OCI-M1 (cell line): ENCODE data around the gene GRM5.
A peak's percentile ranks its signal among the peaks of the same experiment; 100 is the strongest.

Experiments used
- DNase-seq: peaks from one replicate; lab custom pipeline; 2025; lab: John Stamatoyannopoulos, UW

The GRM5 gene

DNA sequence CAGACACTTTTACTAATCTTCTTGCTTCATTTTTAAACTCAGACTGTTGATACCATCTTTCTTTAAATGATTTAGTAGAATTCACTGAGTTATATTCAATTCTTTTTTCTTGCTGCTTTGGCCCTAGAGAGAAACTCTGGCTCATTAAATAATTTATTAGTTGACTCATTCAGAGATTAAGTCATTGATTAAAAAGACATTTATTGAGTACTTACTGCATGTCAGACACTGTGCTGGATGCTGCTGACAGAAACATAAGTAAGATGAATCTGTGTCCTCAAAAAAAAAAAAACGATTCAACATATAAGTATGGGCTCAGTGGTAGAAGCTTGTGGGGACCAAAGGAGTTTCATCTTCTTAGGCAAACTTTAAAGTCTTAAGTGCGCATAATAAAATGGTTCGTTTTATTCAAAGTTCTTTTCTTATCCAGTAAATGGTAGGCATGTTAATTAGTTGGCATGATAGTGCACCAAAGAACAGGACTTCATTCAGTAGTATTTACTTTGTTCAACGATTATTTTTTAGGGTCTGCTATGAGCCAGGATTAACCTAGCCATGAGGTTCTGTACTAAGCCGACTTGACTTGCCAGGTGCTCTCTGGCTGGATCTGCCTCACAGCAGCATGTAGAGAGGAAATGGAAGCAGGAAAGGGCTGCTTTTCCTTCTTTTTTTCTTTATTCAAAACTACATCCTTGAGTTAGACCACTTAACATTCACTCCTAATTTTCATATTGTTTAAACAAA, 447.3 kb downstream of the GRM5 start:
- no peak for DNase-seq

- no peak for DNase-seq
Measured at GRCh38 chr11:88617226-88617625, 448.6 kb downstream of the GRM5 start.

DNA sequence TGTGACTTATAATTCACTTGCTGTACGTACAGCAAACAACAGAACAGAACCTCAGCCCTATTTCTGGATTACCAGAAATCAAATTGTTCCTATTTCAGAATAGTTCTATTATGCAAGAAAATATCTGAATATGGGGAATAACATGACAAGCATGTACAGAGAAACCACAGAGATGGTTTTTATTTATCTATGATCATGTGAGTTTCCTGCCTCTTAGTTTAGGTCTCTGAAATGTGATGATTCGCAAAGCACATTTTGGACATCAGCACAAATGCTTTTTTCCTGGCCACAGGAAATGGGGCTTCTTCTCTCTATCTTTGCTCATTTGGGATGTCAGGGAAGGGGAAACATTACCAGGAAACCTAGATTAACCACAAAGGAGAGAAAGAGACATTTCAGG, 461.5 kb downstream of the GRM5 start:
- DNase-seq = no peak

DNA sequence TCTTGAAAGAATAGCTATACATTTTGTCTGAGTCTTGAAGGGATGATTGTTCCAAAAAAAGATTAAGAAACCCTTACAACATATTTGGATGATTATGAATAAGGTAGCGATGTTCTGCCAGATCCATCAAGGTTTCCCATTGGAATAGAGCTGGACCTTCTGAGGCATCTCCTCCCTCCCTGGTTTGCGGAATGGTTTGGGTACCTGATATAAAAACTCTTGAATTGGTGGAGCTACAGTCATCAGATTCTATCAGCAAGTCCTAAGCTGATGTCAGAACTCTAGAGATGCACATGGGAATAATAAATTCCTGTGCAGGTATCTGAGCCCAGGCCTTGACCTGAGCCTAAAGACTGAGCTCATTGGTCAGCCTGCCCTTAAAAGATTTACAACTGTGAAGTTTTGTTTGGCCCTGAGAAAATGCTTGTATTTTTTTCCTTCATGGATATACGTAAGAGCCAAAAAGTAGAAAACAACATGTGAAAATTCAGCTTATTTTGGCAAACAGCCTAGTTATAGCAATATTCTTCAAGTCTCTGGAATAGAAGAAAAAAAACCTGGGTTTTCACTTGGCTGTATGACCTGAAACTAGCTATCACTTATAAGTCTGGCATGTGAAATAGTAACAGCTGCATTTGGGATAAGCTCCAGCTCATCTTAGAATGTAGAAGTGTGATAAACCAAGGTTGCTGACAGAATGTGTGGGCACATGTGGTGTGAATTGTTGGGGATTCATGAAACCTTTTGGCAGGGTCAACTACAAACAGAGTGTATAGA, 462.5 kb downstream of the GRM5 start:
- no peak for DNase-seq

- DNase-seq = no peak
Measured at GRCh38 chr11:88597387-88597786, 468.4 kb downstream of the GRM5 start.

- no peak for DNase-seq
Measured at GRCh38 chr11:88596786-88597185, 469.0 kb downstream of the GRM5 start.

DNA sequence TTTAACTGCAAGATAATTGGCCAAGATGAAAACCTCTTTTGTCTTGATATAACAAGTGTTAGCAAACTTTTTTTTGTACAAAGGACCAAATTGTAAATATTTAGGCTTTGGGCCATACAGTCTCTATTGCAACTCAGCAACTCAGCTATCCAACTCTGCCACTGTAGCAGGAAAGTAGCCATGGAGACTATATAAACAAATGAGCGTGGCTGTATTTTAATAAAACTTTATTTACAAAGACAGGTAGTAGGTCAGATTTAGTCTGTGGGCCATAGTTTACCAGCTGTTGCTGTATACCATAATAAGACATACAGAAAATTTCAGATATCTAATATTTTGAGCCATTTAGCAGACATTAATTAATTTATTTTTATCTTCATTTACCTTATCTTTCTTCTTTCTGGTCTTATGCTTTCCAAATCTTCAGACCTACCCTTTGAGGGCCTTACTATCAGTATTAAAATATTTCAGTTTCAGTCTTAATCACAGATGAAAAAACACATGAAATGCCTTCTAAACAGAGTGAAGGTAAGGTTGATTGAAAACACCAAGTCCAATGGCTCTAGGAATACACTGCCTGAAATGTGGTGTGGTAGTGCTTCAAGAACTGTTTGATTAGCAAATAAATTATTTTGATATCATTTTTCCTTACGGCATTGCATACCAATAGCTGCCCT, 471.4 kb downstream of the GRM5 start:
- DNase-seq = no peak

- no peak for DNase-seq
Measured at GRCh38 chr11:88590361-88590760, 475.4 kb downstream of the GRM5 start.

DNA sequence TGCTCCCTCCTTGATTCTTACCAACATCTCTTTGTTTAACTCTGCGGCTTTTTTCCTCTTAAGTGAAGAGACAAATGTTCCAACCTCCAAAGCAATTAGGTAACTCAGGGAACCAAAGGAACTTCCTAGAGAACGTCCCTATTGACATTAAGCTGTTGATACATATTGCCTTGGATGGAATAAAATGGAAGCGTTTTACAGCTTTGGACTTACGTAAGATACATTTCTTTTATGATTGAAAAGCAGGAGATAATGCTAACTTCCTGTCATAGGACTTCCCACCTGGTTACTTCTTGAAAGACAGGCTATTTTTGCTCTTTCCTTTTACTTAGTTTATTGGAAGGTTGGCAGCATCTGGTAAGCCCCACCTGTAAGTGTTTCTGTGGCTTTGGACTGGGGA, 482.5 kb downstream of the GRM5 start:
- no peak for DNase-seq

DNA sequence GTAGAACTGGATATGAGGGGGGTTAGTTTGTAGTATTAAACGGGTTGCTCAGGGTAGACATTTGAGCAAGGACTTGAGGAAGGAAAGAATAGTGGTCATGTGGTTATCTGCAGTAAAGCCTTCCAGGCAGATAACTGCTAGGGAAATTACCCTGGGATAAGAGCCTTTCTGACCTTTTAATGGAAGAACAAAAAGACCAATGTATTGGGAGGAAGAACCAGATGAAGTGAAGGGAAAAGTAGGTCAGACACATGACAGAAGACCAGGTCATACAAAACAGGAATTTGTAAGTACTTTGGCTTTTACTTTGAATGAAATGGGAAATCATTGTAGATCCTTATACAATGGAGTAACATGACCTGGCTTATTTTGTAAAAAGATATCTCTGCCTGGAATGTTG, 486.3 kb downstream of the GRM5 start:
- DNase-seq = peak; percentile 43

- no peak for DNase-seq
Measured at GRCh38 chr11:88576741-88577140, 489.0 kb downstream of the GRM5 start.

DNA sequence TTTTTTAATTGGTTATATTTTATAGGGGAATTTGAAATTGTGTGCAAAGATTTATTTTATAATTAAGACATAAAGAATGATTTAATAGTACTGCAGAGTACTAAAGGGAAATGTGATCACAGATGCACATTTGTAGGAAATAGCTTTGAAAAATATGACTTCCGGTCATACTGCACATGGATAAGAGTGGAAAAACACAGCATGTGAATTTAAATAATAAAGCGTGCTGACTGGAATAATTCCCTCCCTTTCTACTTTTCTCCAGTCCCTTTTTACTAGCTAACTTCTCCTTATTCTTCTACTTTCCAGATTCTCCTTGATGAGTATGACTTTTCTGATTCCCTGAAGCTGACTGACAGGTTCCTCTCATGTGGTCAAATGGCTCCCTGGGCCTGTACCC, 489.9 kb downstream of the GRM5 start:
- DNase-seq = no peak

GRCh38 chr11:88569342-88569741, 496.4 kb downstream of the GRM5 start:
- DNase-seq = no peak

DNA sequence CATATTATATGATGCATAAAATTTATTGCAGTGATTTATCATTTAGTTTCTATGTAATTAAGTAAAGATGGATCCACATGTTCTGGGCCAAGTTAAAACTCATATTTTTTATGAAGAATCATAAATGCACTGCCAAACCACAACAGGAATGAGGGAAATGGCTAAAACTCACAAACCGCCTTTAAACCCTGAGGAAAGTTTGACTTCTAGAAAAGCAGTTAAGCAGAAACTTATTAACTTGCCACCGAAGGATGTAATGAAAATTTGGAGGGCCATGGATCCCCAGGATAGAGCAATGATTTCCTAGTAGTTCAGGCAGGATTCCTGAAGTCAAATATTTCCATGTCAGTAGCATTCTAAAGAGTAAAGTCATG, 510.0 kb downstream of the GRM5 start:
- no peak for DNase-seq

DNA sequence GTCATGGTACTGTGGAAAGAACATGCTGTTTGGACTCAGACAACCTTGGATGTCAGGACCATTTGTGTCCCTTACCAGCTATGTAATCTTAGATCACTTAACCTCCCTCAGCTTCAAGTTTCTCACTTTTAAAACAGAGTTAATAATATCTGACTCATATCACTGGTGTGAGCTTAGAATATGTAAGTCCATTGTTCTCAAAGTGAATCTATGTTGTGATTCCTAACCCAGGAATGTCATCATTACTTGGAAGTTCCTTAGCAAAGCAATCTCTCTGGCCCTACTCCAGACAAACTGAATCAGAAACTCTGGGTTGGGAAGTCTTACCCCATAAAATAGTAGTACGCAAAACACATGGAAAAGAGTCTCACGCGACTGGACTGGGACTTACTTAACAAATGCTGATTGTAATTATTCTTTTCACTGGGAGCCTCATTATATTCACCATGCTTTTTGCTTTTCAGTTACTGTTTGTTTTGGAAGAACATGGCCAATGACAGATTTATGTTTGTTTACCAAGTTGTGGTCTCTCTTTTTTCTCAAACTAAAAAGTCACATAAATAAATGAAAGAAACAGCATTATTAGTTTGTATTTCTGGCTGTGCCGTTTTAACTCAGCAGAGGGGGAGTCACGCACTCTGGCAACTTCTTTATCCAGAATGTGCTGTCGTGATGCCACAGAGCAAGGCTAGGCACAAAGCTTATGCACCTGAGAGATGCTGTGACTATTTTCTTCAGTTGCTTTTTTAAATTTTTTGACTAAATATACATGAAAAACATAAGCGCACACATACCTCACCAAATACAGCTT, 510.6 kb downstream of the GRM5 start:
- DNase-seq = no peak

DNA sequence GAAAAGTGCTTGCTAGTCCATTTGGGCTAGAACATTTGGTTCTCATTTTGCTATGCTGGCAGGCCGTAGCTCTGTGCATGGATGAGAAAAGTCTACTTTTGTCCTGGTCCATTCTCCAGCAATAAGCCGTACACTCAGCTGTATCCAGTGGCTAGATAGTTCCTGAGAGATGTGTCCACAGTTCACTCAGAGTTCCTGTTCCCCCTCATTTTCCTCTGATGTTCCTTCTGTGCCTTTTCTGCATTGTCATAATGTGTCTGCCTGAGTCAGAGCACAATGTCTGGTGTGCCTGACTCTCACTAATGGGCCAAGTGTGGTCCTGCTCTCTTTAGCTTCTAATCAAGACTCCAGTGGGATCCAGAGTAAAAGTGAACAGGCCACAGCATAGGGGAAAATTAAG, 512.6 kb downstream of the GRM5 start:
- DNase-seq = no peak

DNA sequence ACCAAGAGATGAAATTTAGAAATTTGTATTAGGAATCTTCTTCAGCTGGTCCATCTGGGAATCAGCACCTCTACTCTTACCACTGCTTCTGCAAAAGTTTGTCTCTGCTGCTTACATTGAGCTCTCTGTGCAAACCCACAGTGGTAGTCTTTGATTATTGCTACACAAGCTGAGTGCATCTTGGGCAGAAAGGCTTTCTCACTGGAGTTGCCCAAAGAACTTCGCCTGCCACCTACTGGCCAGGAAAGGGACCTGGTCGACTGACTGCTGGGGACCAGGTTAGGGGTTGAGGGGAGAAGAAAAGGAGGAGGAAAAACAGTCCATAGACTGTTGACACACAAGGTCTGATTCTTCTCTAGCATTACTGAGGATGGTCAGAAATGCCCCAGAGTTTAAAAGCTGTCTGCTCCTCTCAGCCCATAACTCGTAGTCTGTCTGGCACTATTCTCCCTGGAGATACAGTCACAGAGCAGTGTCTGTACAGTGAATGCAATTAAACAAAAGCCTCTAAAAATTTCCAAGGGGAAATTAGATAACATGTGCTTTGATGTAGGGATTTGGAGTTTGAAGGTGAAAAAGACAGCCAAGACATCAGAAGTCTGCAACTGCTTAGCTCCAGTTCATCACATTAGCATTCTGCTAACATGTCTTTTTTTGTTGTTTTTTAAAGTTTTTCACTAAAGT, 513.3 kb downstream of the GRM5 start:
- peak; percentile 89 for DNase-seq

GRCh38 chr11:88544656-88545280, 521.0 kb downstream of the GRM5 start:
- DNase-seq = no peak

- DNase-seq = peak; percentile 100
Measured at GRCh38 chr11:88543902-88544655, 521.7 kb downstream of the GRM5 start.

- no peak for DNase-seq
Measured at GRCh38 chr11:88541006-88541405, 524.8 kb downstream of the GRM5 start.
